ENCODE measurements around the gene PLSCR3. TPM values are rescaled to one million over a fixed set of nuclear protein-coding genes. Genes with fewer than 3 reads are reported as not detected.
A peak's percentile ranks its signal among the peaks of the same experiment; 100 is the strongest.

The PLSCR3 gene
- total and polyA plus RNA-seq, 2 experiments from 2014 or later: 25.9 to 40.3 TPM

GRCh38 chr17:7356756-7357155, 37.6 kb downstream of the PLSCR3 start:
- Histone ChIP-seq H3K27me3 (no peaks in the 10 kb centered on the region), H3K9me3 (ENCODE audit: low read depth) (no peaks in the 10 kb centered on the region), H3K4me1 (ENCODE audit: low read depth) (peaks cover 6% of the 10 kb centered on the region), H3K4me3 (no peak overlapping the region), H3K27ac (no peak overlapping the region), H3K36me3 (no peaks in the 10 kb centered on the region)
- DNase-seq (ENCODE audit: low read depth in 1 of 2, low spot score in 1 of 2): no peak
- TF ChIP-seq, protein P1, sequence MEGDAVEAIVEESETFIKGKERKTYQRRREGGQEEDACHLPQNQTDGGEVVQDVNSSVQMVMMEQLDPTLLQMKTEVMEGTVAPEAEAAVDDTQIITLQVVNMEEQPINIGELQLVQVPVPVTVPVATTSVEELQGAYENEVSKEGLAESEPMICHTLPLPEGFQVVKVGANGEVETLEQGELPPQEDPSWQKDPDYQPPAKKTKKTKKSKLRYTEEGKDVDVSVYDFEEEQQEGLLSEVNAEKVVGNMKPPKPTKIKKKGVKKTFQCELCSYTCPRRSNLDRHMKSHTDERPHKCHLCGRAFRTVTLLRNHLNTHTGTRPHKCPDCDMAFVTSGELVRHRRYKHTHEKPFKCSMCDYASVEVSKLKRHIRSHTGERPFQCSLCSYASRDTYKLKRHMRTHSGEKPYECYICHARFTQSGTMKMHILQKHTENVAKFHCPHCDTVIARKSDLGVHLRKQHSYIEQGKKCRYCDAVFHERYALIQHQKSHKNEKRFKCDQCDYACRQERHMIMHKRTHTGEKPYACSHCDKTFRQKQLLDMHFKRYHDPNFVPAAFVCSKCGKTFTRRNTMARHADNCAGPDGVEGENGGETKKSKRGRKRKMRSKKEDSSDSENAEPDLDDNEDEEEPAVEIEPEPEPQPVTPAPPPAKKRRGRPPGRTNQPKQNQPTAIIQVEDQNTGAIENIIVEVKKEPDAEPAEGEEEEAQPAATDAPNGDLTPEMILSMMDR (IDR thresholded peaks at IDR 0.05; ENCODE audit: low read depth, low read length): no peak

- H3K27me3 ChIP-seq: no peaks in the 10 kb centered on the region
- no peaks in the 10 kb centered on the region for H3K9me3 ChIP-seq (ENCODE audit: low read depth)
- H3K4me1 ChIP-seq (ENCODE audit: low read depth): peaks cover 6% of the 10 kb centered on the region
- no peak overlapping the region for H3K27ac ChIP-seq
- TF ChIP-seq, protein P1 (IDR thresholded peaks at IDR 0.05; ENCODE audit: low read depth, low read length): peak; percentile 83
- DNase-seq (ENCODE audit: low read depth in 1 of 2, low spot score in 1 of 2): peak; percentile 78 to 79
- no peaks in the 10 kb centered on the region for H3K36me3 ChIP-seq
- no peak overlapping the region for H3K4me3 ChIP-seq
Observed at GRCh38 chr17:7356072-7356549, 38.2 kb downstream of the PLSCR3 start.

- TF ChIP-seq, protein P1 (IDR thresholded peaks at IDR 0.05; ENCODE audit: low read depth, low read length): no peak
- Histone ChIP-seq H3K27ac (no peak overlapping the region), H3K27me3 (no peaks in the 10 kb centered on the region), H3K9me3 (ENCODE audit: low read depth) (no peaks in the 10 kb centered on the region), H3K36me3 (no peaks in the 10 kb centered on the region), H3K4me1 (ENCODE audit: low read depth) (peaks cover 6% of the 10 kb centered on the region), H3K4me3 (no peak overlapping the region)
- no peak for DNase-seq (ENCODE audit: low read depth in 1 of 2, low spot score in 1 of 2)
Observed at GRCh38 chr17:7355573-7355972, 38.8 kb downstream of the PLSCR3 start.

- TF ChIP-seq, protein P1 (IDR thresholded peaks at IDR 0.05; ENCODE audit: low read depth, low read length): no peak
- no peak for DNase-seq (ENCODE audit: low read depth in 1 of 2, low spot score in 1 of 2)
- Histone ChIP-seq H3K4me1 (ENCODE audit: low read depth) (peaks cover 6% of the 10 kb centered on the region), H3K27ac (no peak within 1 kb of the TSS), H3K9me3 (ENCODE audit: low read depth) (no peaks in the 10 kb centered on the region), H3K36me3 (no peaks in the 10 kb centered on the region), H3K4me3 (no peak within 1 kb of the TSS), H3K27me3 (no peaks in the 10 kb centered on the region)
Observed at GRCh38 chr17:7355053-7355452, 39.3 kb downstream of the PLSCR3 start, which contains the start of gene TMEM95. TSS of gene TMEM95 (plus strand) at chr17:7355156. CDS start at chr17:7355205, 49 bp downstream.

DNA sequence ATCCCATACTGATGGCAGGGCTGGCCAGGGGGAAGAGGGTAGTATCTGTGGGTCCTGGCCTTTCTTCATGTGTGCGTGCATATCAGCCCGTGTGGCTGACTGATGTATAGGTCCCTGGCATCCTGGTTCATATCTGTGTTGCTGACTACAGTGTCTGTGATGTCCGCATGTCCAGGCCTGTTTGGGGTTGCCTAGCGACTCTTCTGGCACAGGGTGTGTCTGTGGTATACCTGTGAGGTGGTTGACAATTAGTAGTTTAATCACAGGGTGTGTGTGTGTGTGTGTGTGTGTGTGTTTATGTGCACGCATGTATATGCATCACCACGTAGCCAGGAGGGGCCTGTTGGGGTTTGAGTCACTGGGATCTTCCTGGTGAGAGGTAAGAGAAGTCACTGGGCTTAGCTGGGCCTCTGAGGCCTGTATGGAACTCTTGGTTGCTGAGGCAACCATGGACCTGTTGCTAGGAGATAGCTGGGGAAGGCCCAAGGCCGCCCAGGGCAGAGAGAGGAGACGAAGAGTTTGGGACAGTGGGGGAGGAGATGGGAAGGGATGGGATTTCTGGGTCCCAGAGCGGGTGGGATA, 40.0 kb downstream of the PLSCR3 start:
- peak; percentile 26 to 36 for DNase-seq (ENCODE audit: low read depth in 1 of 2, low spot score in 1 of 2)
- H3K36me3 ChIP-seq: no peaks in the 10 kb centered on the region
- no peaks in the 10 kb centered on the region for H3K9me3 ChIP-seq (ENCODE audit: low read depth)
- no peak overlapping the region for H3K4me3 ChIP-seq
- H3K27me3 ChIP-seq: no peaks in the 10 kb centered on the region
- peaks cover 11% of the 10 kb centered on the region for H3K4me1 ChIP-seq (ENCODE audit: low read depth)
- H3K27ac ChIP-seq: no peak overlapping the region
- TF ChIP-seq, protein P1 (IDR thresholded peaks at IDR 0.05; ENCODE audit: low read depth, low read length): no peak
